ENCODE data around the gene GLIPR2.
"Not testable (repeated sequence)": the region's sequence is repeated elsewhere in the genome, so short reads cannot be mapped to it uniquely, and the experiment has no call there.

Gene GLIPR2

GRCh38 chr9:36163049-36163785 lies 26.7 kb downstream of the GLIPR2 start:
- no peak for DNase-seq (ENCODE audit: low read depth in 2 of 2)

- no peak for DNase-seq (ENCODE audit: low read depth in 2 of 2)
Observed at GRCh38 chr9:36163786-36164170, 27.2 kb downstream of the GLIPR2 start.

GRCh38 chr9:36164372-36164771 lies 27.8 kb downstream of the GLIPR2 start:
- no peak for DNase-seq (ENCODE audit: low read depth in 2 of 2)

GRCh38 chr9:36164989-36165388 lies 28.5 kb downstream of the GLIPR2 start:
- no peak for DNase-seq (ENCODE audit: low read depth in 2 of 2)

GRCh38 chr9:36165826-36166167 lies 29.3 kb downstream of the GLIPR2 start:
- no peak for DNase-seq (ENCODE audit: low read depth in 2 of 2)

- DNase-seq (ENCODE audit: low read depth in 2 of 2): peak; percentile 61 to 80
Observed at GRCh38 chr9:36166168-36166927, 29.8 kb downstream of the GLIPR2 start.

GRCh38 chr9:36169166-36169565 lies 32.6 kb downstream of the GLIPR2 start, which contains the start of gene CCIN:
TSS of gene CCIN (plus strand) at chr9:36169388. CDS start at chr9:36169503, 115 bp downstream.
- no peak for DNase-seq (ENCODE audit: low read depth in 2 of 2)

- DNase-seq (ENCODE audit: low read depth in 2 of 2): no peak
Observed at GRCh38 chr9:36169708-36170107, 33.2 kb downstream of the GLIPR2 start.

GRCh38 chr9:36170531-36170930 lies 34.0 kb downstream of the GLIPR2 start:
- DNase-seq (ENCODE audit: low read depth in 2 of 2): no peak

- DNase-seq (ENCODE audit: low read depth in 2 of 2): no peak
Observed at GRCh38 chr9:36173861-36174260, 37.3 kb downstream of the GLIPR2 start.

- no peak for DNase-seq (ENCODE audit: low read depth in 2 of 2)
Observed at GRCh38 chr9:36174271-36174670, 37.7 kb downstream of the GLIPR2 start.

GRCh38 chr9:36174731-36175130 lies 38.2 kb downstream of the GLIPR2 start:
- no peak for DNase-seq (ENCODE audit: low read depth in 2 of 2)

GRCh38 chr9:36175209-36175608 lies 38.7 kb downstream of the GLIPR2 start:
- DNase-seq (ENCODE audit: low read depth in 2 of 2): not testable (repeated sequence)

- DNase-seq (ENCODE audit: low read depth in 2 of 2): not testable (repeated sequence)
Observed at GRCh38 chr9:36176496-36176895, 40.0 kb downstream of the GLIPR2 start.

- DNase-seq (ENCODE audit: low read depth in 2 of 2): no peak
Observed at GRCh38 chr9:36177571-36177970, 41.0 kb downstream of the GLIPR2 start.

- not testable (repeated sequence) for DNase-seq (ENCODE audit: low read depth in 2 of 2)
Observed at GRCh38 chr9:36180243-36180642, 43.7 kb downstream of the GLIPR2 start.

GRCh38 chr9:36187414-36187813 lies 50.9 kb downstream of the GLIPR2 start:
- no peak for DNase-seq (ENCODE audit: low read depth in 2 of 2)

- DNase-seq (ENCODE audit: low read depth in 2 of 2): no peak
Observed at GRCh38 chr9:36188212-36188611, 51.7 kb downstream of the GLIPR2 start.

GRCh38 chr9:36189976-36190375 lies 53.4 kb downstream of the GLIPR2 start:
- DNase-seq (ENCODE audit: low read depth in 2 of 2): no peak

GRCh38 chr9:36190388-36191289 lies 54.1 kb downstream of the GLIPR2 start, which contains the start of gene CLTA:
TSS of gene CLTA (plus strand) at chr9:36190921. CDS start at chr9:36191057, 136 bp downstream.
- peak; percentile 85 to 91 for DNase-seq (ENCODE audit: low read depth in 2 of 2)

GRCh38 chr9:36191290-36191645 lies 54.7 kb downstream of the GLIPR2 start:
- peak; percentile 13 to 28 for DNase-seq (ENCODE audit: low read depth in 2 of 2)

GRCh38 chr9:36191686-36192085 lies 55.2 kb downstream of the GLIPR2 start:
- DNase-seq (ENCODE audit: low read depth in 2 of 2): no peak
